Omental fat pad (tissue), 4 donors: ENCODE measurements around the gene GRID1. TPM values are rescaled to one million over a fixed set of nuclear protein-coding genes. Genes with fewer than 3 reads are reported as not detected.

Experiments used
- ATAC-seq: fragments of 150-250 bp; one replicate; pipeline ENCODE4 v1.9.1; 2016; ENCODE audit warnings: mild to moderate bottlenecking, moderate library complexity; ENCODE audit not compliant: low FRiP score
- DNase-seq: peaks from one replicate; pipeline ENCODE4 v3.0.0-alpha.2; 2019; ENCODE audit warnings: low spot score
- total RNA-seq, 4 donors: library from RNA; depleted of rRNA; stranded (reverse); fragments of >200 nt; gene quantifications; one replicate each; pipeline ENCODE4 v1.1.0, GENCODE V29; 2016
- TF ChIP-seq, protein P1 (sequence below), 3 donors: fragments of 450-650 bp; IDR thresholded peaks; one replicate each; pipeline ENCODE4 v1.5.1; 2016 to 2017; ENCODE audit warnings: antibody characterized with exemption in 3 of 3, mild to moderate bottlenecking in 3 of 3, moderate library complexity in 2 of 3

The GRID1 gene
- total RNA-seq, 4 donors from 2014 or later = 1.5 to 3.5 (median 2.4) TPM

DNA sequence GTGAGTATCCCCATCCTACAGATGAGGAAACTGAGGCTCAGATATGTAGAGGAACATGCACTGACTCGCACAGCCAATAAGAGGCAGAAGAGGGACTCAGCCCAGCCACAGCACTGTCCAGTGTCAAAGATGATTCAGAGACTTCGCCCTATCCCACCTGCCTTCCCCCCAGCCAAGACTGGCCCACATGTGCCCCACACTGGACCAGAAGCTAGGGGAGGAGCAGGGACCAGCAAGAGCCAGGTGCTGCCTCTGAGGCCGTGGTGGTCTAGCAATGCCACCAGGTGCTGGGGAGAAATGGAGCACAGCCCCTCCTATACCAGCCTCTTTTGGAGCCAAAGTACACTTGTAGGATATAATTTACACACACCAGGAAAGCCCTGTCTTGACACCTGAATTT lies 22.3 kb downstream of the GRID1 start:
- TF ChIP-seq, protein P1, sequence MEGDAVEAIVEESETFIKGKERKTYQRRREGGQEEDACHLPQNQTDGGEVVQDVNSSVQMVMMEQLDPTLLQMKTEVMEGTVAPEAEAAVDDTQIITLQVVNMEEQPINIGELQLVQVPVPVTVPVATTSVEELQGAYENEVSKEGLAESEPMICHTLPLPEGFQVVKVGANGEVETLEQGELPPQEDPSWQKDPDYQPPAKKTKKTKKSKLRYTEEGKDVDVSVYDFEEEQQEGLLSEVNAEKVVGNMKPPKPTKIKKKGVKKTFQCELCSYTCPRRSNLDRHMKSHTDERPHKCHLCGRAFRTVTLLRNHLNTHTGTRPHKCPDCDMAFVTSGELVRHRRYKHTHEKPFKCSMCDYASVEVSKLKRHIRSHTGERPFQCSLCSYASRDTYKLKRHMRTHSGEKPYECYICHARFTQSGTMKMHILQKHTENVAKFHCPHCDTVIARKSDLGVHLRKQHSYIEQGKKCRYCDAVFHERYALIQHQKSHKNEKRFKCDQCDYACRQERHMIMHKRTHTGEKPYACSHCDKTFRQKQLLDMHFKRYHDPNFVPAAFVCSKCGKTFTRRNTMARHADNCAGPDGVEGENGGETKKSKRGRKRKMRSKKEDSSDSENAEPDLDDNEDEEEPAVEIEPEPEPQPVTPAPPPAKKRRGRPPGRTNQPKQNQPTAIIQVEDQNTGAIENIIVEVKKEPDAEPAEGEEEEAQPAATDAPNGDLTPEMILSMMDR (IDR thresholded peaks at IDR 0.05) = no peak
- DNase-seq (no peak), ATAC-seq (no peak)

DNA sequence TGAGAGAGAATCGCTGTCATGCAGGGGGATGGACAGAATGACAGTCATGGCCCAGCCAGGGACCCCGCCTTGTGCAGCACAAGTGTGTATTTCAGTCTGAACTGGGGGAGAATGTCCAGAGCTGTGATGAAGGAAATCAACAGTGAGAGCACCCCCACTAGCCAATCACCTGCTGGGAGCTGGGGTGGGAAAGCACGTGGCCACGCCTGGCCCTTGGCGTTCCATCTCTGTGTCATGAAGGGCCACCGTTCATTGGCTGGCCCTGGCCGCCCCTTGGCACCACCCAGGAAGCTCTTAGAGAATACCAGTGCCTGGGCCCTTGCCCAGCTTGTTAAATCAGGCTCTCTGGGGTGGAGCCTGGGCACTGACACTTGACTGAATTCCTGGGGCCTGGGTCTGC lies 22.8 kb downstream of the GRID1 start:
- ATAC-seq (no peak), DNase-seq (no peak)
- TF ChIP-seq, protein P1 (IDR thresholded peaks at IDR 0.05) = no peak

DNA sequence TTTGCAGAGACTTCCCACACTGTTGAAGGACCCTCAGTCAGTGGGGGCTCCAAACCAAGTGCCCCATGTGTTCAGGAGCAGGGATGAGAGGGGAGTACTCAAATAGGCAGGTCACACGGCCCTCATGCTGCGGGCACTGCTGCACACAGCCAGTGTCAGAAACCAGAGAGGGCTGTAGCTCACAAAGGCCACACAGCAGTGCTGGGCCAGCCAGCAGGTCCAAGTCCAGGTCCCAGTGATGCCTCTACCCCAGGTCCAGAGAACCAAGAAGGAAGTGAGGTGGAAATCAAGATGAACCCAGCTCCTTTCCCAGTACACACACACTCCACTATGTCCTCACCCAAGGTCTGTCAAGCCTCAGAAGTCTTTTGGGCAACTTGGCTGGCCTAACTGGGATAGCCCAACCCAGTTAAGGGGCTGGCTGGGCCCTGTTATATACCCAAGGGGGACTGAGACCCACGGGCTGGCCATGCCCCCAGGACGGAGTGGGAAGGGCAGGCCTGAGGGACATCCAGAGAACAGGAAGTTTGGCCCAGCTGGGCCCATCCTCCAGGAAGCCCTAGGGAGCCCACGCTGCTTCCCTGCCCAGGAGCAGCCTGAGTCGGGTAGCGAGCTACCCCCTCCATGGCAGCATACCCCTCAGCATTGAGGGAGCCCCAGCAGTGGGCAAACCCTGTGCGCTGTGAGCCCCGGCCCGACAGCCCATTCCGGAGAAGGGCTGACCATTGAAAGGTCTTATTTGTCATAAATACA lies 24.3 kb downstream of the GRID1 start:
- TF ChIP-seq, protein P1 (IDR thresholded peaks at IDR 0.05) = no peak
- ATAC-seq (no peak), DNase-seq (no peak)

- TF ChIP-seq, protein P1 (IDR thresholded peaks at IDR 0.05) = no peak
- ATAC-seq (no peak), DNase-seq (no peak)
Observed at GRCh38 chr10:86341361-86341811, 25.2 kb downstream of the GRID1 start.

DNA sequence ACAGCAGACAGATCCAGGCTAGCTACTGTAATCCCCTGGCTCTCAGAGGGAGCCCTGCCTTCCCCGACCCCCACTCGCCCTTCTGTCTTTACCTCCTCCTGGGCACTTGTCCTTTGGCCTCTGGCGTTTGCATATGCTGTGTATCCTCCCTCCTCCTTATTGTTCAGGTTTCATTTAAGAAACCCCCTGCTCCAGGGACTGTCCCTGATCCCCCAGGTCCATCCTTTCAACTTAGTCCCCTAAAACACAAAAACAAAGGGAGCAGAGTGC lies 25.7 kb downstream of the GRID1 start:
- DNase-seq (no peak), ATAC-seq (no peak)
- TF ChIP-seq, protein P1 (IDR thresholded peaks at IDR 0.05) = no peak

DNA sequence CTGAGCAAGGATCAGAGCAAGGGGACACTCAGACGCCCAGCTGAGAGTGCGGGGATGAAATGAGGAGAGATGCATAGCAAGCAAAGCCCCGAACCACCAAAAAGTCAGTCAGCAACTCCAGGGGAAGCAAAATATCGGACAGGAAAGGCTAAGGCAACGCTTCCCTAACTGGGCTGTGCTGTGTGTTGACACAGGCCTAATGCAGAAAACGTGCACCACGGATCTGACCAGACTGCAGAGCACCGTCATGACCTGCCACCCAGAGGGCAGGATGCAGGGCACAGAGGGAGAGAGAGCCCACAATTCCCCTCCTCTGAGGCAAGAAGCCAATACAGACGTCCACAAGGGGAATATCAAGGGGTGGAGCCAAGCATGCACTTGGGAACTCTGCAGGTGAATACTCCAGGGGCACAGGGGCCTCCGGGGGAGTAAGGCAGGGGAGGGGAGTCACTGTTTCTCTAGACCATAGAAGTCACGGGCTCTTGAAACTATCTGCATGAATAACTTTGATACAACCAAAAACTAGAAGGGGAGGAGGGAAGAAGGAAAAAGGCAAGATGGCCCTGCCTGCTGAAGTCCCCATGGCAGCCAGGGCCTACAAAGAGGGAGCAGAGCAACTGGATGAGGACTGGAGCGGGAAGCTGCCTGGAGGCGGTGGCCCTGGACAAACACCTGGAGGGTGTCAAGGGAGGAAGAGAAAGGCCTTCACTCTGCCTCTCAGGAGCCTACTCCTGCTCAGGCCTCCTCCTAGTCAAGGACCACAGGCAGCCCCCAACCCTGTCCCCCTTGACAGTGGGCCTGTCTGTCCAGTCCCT lies 26.2 kb downstream of the GRID1 start:
- TF ChIP-seq, protein P1 (IDR thresholded peaks at IDR 0.05) = no peak
- DNase-seq = no peak
- no peak for ATAC-seq
